GM19035 (cell line): ENCODE measurements around the gene TEAD1.

Experiments
- ATAC-seq: cut with Tn5 transposase; IDR thresholded peaks from one replicate; pipeline ENCODE4 v1.9.1; 2021; ENCODE audit not compliant: unreplicated experiment

The TEAD1 gene

DNA sequence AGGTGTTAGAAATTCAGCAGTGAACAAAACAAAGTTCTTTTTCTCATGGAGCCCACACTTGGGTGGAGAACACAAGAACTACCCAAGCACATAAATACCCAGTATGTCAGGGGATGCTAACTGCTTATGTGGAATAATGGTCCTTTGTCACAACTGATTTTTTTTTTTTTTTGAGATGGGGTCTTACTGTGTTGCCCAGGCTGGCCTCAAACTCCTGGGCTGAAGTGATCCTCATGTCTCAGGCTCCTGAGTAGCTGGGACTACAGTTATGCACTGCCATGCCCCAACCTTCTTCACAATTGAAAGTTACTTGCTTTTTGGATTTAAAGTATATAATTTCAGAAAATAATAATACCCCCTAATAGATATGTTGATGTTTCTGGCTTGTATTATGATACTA is 212.3 kb downstream of the TEAD1 start:
- no peak for ATAC-seq

DNA sequence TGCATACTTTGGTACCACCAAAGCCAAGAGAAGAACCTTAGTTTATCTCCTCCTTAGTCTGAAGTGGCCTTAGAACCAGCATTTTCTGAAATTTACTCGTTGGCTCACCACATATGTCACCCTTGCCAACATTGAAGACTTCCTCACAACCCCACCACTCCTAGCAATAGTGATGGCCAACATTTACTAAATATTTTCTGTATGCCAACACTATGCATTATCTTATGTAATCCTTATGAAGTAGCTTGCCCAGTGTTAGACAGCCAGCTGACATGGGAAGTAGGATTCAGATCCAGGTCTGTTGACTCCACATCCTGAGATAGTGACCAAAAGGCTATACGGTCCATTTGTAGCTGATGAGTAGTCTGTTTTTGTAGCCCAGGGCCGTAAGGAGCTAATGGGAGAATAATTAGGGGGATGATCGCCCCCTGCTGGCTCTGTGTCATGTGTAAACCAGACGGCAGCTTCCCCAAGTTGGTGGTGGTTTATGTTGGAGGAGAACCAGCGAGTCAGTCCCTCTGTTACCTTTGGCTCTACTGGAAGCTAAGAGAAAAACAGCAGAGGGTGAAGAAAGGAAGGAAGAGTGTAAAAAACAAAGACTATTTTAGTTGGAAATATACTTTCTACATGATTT is 214.4 kb downstream of the TEAD1 start:
- ATAC-seq: peak; percentile 81

- ATAC-seq: no peak
These were observed 215.0 kb downstream of the TEAD1 start for GRCh38 chr11:12889243-12889642.

- no peak for ATAC-seq
These were observed 216.3 kb downstream of the TEAD1 start for GRCh38 chr11:12890476-12890875.

DNA sequence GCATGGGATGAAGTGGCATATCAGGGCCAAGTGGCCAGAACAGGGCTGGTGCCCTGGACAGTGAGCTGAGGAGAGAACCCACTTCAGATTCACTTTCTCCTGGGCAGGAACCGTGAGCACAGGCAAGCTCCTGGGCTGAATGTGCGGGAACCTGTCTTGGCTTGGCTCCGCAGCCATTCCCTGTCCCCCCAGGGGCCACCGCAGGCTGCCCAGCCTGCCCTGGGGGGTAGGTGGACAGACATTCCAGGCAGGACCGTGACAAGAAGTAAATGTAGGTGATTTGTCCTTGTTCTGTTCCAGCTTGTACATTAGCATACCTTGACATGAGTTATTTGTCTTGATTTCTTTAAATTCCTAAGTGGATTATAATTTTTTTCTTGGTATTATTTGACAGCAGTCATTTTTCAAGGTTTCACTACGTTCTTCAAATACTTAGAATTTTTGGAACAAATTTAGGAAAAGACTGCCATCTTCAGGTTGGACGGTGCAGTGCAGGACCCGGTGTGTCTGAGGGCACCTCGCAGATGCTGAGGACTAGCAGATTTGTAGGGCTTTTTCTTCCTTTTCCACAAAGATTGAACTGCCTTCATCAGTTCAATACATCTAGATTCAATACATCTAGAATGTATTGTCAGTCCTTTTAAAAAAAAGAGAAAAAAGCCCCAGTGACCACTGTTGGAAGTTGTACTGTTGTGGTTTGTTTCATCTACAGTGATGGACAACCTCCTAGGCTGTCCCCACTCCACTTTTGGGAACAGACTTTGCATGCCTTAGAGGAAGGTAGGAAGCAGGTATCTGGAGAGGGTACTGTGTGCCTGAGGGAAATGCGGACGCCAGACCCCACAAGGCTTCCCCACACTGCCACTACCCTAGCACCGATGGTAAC is 219.8 kb downstream of the TEAD1 start:
- no peak for ATAC-seq

DNA sequence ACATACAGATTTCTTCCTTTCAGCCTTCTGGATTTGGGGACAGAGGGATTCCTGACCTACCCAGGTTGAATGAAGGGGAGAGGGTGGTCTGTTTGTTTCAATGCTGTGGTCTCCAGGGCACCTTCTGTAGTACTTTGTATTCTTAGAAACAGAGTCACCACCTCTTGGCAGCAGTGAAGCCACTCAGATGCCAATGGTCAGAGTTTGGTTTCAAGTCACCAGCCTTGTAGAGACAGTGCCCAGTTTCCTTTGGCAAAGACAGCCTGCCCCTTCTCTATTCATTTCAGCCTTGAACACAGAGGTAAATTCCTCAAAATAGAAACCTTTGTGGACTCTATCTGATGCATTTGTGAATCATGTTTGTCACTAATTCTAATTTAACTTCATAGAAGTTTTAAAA is 223.2 kb downstream of the TEAD1 start:
- ATAC-seq: no peak

- ATAC-seq: no peak
These were observed 223.6 kb downstream of the TEAD1 start for GRCh38 chr11:12897867-12898266.

DNA sequence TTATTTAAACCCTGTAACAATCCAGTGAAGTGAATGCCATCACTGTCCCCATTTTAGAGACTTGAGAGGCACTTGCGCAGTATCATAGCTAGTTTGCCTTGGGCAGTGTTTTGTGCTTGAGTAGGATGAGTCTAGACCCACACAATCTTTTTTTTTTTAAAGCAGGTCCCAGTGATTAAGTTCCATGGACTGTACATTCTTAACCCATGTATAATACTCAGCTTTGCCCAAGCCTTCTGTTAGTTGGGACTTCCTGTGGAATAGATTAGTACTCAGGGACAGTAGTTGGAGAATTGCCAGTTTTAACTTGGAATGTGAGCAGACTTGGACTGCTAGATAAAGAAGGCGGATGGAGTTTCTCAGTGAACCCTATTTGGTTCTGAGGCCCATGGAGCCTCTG is 226.3 kb downstream of the TEAD1 start:
- no peak for ATAC-seq

- no peak for ATAC-seq
These were observed 227.1 kb downstream of the TEAD1 start for GRCh38 chr11:12901272-12901671.

GRCh38 chr11:12901874-12902481 is 227.8 kb downstream of the TEAD1 start:
- no peak for ATAC-seq

DNA sequence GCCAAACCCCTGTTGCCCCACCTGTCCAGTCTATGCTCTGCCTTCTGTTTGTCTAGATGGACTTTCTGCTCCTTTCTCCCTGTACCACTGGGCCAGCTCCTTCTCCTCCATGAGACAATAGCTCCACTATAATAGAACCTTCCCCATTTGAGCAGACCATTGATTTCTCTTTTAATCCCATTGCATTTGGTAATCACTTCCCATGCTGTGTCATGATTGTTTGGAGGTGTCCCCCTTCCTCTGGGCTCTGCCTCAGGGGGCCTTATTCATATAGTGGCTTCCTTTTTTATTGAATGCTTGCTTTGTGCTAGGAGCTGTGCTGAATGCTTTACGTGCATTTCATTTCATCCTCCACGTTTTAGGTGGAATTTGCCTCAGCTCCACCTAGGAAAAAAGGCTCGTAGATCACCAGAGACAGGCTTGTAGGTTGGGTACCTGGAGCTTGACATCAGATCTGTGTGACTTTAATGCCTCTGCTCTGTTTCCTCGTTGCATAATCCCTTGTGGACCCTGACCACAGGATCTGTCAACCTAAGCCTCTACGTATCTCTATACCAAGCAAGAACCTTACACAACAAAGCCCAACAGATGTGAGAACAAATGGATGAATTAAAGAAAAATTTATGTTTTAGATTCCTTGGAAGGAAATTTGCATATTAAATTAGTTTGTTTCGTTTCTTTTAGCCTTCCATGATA is 228.7 kb downstream of the TEAD1 start:
- ATAC-seq: no peak

DNA sequence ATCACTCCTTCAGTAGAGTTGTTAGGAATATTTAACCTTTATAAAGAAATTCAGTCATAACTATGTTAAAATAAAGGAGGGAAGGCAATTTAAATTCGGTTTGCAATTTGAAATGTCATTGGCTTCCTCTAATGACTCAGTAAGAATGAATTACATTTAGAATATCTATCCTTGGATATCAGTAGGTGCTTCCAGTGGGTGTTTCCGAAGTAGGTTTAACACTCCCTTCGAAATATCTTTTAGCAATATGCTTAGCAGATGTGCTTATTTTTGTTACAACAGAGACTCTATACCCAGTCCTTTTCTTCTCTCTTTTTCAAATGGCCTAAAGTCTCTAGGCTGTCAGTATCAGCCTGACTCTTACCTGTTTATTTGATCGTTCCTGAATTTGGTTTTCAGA is 231.2 kb downstream of the TEAD1 start:
- ATAC-seq: no peak

GRCh38 chr11:12906501-12906900 is 232.3 kb downstream of the TEAD1 start:
- no peak for ATAC-seq

DNA sequence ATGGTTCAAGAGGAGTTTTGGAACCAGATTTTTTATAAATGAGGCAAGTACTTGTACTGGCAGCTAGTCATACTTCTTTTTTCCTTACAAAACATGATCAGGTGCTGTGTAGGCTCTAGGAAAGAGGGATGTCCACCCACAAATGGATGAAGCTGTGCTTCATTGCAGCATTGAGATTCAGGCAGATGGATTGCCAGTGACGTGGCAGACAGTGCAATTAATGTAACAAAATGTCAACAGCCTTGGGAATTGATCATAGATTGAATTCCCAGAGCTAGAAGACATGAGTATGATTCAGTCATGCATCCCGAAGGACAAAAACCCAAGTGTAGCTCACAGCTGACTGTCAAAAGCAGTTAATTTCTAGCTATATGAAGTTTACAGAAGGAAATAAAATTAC is 235.7 kb downstream of the TEAD1 start:
- ATAC-seq: no peak

- ATAC-seq: peak; percentile 82
These were observed 240.2 kb downstream of the TEAD1 start for GRCh38 chr11:12914400-12914912.

DNA sequence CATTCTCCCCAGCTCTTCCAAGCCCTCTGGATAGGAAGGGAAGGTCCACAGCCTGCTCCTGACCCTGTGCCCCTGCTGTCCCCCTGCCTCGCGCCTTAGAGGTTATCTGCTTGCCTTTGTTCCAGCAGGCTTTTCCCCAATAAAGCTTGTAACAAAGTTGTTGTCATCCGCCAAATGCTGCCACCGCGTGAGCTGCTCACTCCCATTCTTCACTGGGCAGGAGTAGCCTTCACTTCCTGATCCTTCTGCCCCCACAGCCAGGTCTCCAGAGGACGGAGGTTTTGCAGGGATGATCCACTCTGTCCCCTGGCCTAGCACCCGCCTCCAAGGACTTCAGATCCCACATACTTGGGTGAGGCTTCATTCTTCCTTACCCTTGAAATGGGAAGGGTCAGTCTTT is 240.9 kb downstream of the TEAD1 start:
- ATAC-seq: no peak

DNA sequence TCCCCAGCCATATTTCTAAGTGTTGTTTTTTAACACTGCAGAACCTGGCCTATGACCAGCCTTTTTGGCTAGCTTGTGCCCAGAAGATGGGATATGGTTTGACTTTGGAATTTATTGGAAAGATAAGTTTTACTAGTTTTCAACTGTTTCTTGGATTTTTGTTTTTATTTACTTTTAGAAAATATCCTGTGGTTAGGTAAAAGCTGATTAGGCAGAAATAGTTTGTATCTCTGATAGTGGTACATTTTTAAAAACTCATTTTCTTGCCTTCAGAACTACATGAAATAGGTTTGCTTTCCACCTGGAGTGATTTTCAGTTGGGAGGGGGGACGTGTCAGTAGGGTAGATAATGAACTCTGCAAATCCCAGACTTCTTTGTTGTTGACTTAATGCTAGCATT is 243.6 kb downstream of the TEAD1 start:
- ATAC-seq: no peak

- ATAC-seq: no peak
These were observed 244.4 kb downstream of the TEAD1 start for GRCh38 chr11:12918667-12919066.

DNA sequence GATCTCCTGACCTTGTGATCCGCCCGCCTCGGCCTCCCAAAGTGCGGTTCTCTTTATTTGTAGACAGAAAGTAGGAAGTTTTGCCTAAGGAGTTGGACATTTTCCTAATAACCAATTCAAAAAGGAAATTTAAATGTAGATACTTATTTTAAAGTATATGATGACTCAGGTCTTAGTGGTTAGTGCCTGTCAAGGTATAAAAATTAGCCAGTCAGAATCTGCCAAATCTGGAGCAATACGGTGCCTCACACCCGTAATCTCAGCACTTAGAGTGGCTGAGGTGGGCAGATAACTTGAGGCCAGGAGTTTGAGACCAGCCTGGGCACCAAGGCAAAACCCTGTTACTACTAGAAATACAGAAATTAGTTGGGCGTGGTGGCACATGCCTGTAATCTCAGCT is 248.2 kb downstream of the TEAD1 start:
- no peak for ATAC-seq

- no peak for ATAC-seq
These were observed 248.8 kb downstream of the TEAD1 start for GRCh38 chr11:12922980-12923507.

GRCh38 chr11:12924650-12925049 is 250.4 kb downstream of the TEAD1 start:
- ATAC-seq: no peak
